DMS114 treated with DMSO at 0.1 percent for 48 hours (cell line): ENCODE data around the gene COBL.

Source experiments
- DNase-seq: peaks from one replicate; lab custom pipeline; 2025; ENCODE audit not compliant: unreplicated experiment; lab: John Stamatoyannopoulos, UW

COBL gene, protein sequence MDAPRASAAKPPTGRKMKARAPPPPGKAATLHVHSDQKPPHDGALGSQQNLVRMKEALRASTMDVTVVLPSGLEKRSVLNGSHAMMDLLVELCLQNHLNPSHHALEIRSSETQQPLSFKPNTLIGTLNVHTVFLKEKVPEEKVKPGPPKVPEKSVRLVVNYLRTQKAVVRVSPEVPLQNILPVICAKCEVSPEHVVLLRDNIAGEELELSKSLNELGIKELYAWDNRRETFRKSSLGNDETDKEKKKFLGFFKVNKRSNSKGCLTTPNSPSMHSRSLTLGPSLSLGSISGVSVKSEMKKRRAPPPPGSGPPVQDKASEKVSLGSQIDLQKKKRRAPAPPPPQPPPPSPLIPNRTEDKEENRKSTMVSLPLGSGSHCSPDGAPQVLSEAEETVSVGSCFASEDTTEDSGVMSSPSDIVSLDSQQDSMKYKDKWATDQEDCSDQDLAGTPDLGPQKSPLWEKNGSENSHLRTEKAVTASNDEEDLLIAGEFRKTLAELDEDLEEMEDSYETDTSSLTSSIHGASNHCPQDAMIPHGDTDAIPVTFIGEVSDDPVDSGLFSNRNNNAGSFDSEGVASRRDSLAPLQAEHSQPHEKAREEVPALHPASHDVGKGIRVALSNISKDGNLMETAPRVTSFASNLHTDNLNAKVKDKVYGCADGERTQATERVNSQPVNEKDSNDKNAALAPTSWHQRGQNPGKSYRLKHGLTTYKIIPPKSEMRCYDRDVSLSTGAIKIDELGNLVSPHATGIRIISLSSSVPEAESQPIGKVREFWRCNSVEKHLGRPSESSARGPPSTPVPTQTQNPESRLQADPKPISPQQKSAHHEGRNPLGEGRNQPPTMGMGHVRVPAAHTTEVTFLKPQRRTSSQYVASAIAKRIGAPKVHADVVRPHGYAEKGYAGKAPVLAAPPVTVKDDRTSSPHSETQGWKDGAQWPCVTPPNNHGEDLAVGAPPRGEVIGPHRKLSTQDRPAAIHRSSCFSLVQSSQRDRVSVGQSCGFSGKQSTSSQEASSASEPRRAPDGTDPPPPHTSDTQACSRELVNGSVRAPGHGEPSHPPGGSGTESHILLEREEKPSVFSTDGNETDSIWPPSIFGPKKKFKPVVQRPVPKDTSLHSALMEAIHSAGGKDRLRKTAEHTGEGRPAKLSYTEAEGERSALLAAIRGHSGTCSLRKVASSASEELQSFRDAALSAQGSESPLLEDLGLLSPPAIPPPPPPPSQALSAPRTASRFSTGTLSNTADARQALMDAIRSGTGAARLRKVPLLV

DNA sequence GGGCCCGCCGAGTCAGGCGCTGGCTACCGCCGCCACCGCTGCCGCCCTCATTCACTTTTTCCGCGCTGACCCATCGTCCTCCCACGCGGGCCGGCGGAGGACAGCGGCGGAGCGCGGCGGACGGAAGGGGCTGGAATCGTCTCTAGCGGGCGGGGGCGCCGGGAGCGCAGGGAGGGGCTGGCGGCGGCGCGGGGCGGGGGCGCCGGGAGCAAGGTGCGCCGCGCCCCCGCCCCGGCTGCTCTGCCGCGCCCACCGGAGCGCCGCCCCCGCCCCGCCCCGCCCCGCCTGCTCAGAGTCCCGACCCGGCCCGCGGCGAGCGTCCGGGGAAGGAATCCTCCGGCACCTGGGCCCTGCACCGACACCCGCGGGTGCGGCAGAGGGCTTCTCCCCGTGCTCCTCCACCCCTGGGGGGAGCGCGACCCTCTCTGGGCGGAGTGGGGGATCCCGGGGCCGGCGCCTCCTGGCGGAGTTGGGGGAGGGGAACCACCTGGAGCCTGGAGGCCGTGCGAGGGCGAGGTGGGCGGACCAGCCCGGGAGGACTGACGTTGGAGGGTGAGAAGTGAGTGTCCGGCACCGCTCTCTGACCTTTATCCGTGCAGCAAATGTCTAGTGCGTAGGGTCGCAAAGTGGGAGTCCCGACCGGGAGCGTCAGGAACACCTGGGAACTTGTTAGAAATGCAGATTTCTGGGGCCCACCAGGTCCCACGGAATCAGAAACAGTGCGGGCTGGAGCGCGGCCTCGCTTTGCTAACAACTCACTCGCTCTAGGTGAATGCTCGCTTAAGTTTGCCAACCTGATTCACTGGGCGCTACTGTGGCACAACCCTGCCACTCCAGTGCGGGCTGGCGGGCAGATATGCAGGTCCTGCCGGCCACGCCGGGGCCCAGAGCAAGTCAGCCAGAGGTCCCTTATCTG lies at the start of gene COBL:
Gene COBL (minus strand): TSS at position 144 of the 916 bp plus-strand sequence. CDS start 176 bp downstream, outside the sequence.
- DNase-seq = no peak

- no peak for DNase-seq
These were observed 49.6 kb upstream of the COBL start for GRCh38 chr7:51366172-51366728.

DNA sequence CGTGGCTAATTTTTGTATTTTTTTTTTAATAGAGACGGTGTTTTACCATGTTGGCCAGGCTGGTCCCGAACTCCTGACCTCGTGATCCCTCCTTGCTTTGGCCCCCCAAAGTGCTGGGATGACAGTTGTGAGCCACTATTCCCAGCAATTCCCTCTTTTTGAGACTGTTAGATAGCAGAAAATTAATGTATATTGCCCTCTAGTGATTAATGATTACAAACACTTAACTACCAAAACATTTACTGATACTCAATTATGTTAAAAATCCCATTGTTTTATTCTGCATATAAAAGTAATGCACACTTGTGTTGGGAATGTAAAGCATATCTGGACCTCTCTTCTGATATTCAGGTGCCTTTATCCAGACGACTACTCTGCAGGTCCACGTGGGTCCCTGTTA lies 41.2 kb upstream of the COBL start:
- DNase-seq = no peak

GRCh38 chr7:51356849-51357516 lies 40.4 kb upstream of the COBL start:
- no peak for DNase-seq

DNA sequence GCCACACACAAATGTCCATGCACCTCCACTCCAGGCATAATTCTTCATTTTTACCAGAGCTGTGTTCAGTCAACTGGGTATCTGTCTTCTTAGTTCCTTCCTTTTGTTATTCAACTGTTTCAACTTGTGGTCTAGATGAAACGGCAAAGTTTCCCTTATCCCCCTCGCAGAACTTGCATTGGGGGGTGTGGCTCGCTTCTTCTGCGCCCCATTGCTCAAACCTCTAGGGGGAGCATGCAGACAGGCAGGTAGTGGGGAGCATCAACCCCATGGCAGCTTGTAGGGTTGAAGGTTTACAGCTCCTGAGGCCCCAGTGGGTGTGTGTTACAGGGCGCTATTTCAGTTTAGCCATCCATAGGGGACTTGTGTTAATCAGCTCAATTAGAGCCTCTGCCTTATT lies 38.3 kb upstream of the COBL start:
- DNase-seq = no peak

- no peak for DNase-seq
These were observed 37.8 kb upstream of the COBL start for GRCh38 chr7:51354434-51354833.

DNA sequence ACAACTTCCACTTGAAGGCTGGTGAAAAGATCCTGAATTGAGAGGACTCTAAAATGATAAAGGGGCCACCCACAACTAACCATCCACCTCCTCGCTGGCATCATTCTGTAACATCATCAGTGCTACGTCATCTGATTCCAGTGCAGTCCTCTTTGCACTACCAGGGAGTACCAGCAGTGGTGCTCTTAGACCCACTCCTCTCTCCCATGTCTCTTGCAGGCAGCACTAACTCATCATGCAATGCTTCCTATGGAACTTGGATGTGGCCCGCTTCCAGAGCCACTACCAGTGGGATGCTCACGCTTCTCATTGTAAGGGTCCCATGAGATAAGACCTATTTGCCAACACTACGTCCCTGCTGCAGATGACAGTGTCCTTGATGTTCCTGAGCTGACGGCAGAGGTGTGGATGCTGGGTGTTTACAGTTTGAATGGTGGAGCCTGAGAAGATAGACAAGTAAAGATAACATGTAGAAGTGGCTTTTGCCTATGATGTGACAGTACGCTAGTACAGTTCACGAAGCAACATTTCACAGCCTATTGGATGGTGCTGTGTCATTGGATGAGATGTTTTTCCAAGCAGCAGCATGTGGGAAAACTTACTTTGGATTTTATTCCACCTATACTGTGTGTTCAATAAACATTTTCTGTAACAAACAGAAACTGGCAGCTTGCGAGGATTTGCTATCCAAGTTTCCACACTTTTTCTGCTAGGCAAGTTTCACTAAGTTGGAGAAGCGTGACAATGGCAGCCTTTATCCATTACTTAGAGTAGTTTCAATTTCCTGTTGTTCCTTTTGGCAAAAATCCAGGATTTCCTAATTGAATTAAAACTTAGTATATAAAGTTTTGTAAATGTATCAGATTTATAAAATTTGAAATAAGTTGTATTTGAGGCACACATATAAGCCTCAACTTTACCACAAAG lies 35.8 kb upstream of the COBL start:
- DNase-seq = no peak

DNA sequence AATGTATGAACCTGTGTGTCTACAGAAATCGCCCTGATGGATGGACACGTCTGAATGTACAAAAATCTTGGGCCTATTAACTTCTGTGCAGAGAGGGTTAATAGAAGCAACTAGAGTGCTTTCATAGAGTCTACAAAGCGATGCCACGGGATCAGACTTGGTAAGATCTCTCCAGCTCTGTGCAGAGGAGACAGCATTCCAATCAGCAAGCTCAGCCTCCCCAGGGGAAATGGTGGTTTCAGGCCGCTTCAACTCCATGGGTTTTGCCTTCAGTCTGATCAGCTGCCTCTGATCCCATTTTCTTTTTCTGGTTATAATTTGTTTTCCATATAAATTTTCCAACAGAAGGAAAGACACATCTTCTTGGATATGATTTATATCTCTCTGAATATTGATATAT lies 35.1 kb upstream of the COBL start:
- DNase-seq = no peak

- DNase-seq = no peak
These were observed 33.9 kb upstream of the COBL start for GRCh38 chr7:51350546-51350896.

GRCh38 chr7:51349820-51350545 lies 33.4 kb upstream of the COBL start:
- DNase-seq = no peak

DNA sequence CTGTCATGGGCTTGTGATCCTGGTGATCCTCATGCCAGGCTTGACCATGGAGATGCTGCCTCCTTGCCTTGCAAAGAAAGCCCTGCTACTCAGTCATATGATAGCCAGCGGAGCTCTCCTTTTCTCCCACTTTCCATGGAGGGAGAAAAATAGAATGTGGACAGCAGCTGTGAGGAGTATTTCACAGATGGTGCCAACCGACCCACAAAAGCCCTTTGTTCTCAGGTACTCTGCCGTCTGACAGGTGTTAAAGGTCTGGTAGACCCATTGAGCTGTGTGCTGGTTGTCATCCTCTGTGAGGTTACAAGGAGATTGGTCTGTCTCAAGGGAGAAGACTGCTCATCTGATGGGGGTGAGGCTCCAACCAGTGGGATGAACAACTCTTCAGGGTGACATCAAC lies 29.5 kb upstream of the COBL start:
- DNase-seq = no peak

- DNase-seq = no peak
These were observed 28.0 kb upstream of the COBL start for GRCh38 chr7:51344406-51345138.

DNA sequence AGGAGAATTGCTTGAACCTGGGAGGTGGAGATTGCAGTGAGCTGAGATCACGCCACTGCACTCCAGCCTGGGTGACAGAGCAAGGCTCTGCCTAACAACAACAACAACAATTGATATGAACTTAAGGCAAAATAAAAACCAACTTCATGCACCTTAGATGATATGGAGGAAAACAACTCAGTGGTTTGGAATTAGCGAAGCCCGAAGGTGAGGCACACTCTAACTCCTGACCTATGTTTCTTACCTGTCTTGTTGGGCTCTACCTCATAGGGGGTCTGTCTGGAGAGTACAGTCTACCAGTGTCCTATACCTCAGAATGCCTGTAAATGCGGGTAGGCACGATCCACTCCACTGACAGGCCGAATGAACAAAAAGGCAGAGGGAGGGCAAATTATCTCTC lies 24.3 kb upstream of the COBL start:
- DNase-seq = no peak

DNA sequence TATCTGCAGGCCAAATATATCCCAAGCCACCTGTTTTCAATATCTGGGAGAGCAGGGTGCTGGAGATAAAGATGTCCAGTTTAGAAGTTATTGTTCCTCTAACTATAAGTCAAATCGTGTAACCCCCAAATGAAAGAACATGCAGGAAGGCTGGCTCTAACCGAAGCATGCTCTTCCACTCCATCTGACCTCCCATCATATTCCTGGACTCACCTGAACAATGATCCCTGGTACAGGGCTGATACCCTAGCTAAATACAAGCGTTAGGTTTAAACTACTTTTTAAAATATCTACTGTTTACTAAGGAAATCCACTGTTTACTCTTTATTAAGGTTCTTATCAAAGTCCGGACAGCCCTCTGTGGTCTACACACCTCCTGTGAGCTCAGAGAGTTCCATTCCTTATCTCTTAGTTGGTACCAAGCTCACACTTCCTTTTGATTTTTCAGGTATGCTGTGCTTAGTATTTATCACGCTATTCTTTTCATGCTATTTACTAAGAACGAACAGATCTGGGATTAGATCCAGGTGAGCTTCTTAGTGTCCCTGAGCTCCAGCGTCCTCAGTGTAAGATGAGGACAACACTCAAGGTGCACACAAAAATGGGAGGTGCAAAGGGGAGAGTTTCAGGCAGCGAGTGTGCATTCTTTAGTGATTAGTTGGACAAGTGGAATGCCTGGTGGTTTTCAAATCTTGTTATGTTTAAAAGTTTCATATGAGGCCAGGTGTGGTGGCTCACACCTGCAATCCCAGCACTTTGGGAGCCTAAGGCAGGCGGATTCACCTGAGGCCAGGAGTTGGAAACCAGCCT lies 23.6 kb upstream of the COBL start:
- no peak for DNase-seq

- DNase-seq = no peak
These were observed 18.4 kb upstream of the COBL start for GRCh38 chr7:51335057-51335456.

DNA sequence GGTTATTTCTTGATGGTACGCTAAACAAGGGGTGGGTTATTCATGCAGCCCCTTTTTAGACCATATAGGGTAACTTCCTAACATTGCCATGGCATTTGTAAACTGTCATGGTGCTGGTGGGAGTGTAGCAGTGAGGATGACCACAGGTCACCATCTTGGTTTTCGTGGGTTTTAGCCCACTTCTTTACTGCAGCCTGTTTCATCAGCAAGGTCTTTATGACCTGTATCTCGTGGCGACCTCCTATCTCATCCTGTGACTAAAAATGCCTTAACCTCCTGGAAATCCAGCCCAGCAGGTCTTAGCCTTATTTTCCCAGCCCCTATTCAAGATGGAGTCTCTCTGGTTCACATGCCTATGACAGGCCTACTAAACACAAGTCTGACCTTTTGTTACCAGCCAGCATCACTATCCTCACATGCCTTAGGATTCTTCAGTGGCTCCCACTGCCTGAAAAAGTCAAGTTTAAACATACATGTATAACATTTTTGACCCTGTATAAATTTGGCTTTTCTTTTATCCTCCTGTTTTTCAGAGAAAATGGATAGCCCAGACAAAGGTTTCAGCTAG lies 13.2 kb upstream of the COBL start:
- DNase-seq = no peak
